ENCODE measurements around the gene ZSCAN20. TPM values are rescaled to one million over a fixed set of nuclear protein-coding genes. Genes with fewer than 3 reads are reported as not detected.

ZSCAN20 gene
- 1 to 10 TPM in 2 of 6 donors, under 1 TPM in 4; 0.16 to 2.9 (median 0.69) TPM for polyA plus RNA-seq (ENCODE audit: low read depth in 6 of 6)

- H3K4me1 Mint-ChIP-seq, result peaks cover 19 to 24% (median 22%) of the 10 kb centered on the region in 3 donors
- no peaks in the 10 kb centered on the region for H3K36me3 Mint-ChIP-seq
- H3K4me3 Mint-ChIP-seq, result peak within 1 kb of the TSS; percentile 56 to 97 (median 91)
- H3K27ac Mint-ChIP-seq, result peak within 1 kb of the TSS; percentile 57 to 77 (median 70)
- ATAC-seq (ENCODE audit: low read depth in 2 of 2), result peak; percentile 91 to 94
- no peaks in the 10 kb centered on the region for H3K27me3 Mint-ChIP-seq
- DNase-seq, result peak; percentile 75
- H3K9me3 Mint-ChIP-seq, result no peaks in the 10 kb centered on the region
Measured at GRCh38 chr1:33472269-33472980, at the start of gene ZSCAN20. TSS of gene ZSCAN20 (plus strand) at chr1:33472645. CDS start at chr1:33479289, 6,644 bp downstream.

DNA sequence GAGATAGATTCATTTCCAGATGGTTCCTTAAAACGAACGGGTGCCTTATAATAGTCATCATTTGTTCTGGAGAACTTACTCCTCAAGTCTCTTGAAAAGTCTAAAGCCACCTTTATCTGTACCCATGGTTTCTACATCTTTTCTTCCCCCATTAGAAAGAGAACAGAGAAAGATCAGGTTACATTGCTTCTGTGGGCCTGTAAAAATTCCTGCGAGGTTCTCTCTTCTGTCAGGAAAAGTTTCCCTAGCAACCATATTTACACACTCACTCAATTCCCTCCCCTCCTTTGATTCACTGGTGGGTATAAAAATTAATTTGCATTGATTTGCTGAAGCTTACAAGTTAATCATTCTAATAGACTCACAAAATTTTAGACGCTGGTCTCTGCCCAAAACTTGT is 48.2 kb upstream of the ZSCAN20 start:
- no peak overlapping the region for H3K27ac Mint-ChIP-seq
- peaks cover 0 to 3% (median 0%) of the 10 kb centered on the region in 7 donors for H3K9me3 Mint-ChIP-seq
- no peak overlapping the region for H3K4me3 Mint-ChIP-seq
- H3K36me3 Mint-ChIP-seq, result no peaks in the 10 kb centered on the region
- no peak for ATAC-seq (ENCODE audit: low read depth in 2 of 2)
- peaks cover 31 to 43% (median 35%) of the 10 kb centered on the region in 3 donors for H3K27me3 Mint-ChIP-seq
- DNase-seq, result no peak
- H3K4me1 Mint-ChIP-seq, result no peaks in the 10 kb centered on the region

DNA sequence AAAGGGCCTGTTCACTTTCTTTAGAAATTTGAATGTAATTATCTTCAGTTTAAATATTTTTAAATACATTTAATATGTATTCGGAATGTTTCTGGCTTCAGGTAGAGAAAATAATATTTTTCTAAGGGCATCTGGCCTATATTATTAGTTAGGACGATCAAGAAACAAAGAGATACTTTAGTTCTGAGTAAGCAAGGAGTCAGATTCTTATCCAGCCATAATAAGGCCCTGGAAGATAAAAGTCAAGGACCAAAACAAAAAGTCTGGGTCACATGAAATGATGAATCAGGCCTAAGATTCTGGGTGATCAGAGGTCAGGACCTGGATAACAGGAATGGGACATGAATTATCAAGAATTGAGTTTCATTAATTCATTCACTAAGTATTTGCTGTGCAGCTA is 47.8 kb upstream of the ZSCAN20 start:
- ATAC-seq (ENCODE audit: low read depth in 2 of 2) (no peak), DNase-seq (no peak)
- no peak overlapping the region for H3K4me3 Mint-ChIP-seq
- no peaks in the 10 kb centered on the region for H3K4me1 Mint-ChIP-seq
- no peaks in the 10 kb centered on the region for H3K9me3 Mint-ChIP-seq
- H3K36me3 Mint-ChIP-seq, result no peaks in the 10 kb centered on the region
- H3K27ac Mint-ChIP-seq, result no peak overlapping the region
- peaks cover 31 to 43% (median 32%) of the 10 kb centered on the region in 3 donors for H3K27me3 Mint-ChIP-seq

DNA sequence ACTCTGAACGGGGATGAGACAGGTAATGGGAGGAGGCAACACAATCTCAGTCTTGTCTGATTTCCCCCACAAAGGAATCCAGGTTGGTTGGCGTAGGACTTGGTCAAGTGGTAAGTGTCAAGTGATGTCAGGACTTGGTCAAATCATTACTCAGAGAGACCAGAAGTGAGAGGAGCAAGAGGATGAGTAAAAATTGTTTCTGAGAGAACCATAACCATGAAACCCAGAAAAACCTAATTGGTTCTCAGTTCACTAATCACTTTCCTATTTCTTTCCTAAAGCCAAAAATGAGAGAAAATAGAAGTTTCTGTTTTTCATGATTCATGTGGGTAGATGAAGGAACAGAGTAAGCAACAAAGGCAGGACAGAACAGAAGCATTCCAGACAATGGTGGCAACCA is 46.5 kb upstream of the ZSCAN20 start:
- Mint-ChIP-seq H3K36me3 (no peaks in the 10 kb centered on the region), H3K4me3 (no peak overlapping the region), H3K4me1 (no peaks in the 10 kb centered on the region), H3K27me3 (peaks cover 21 to 33% (median 30%) of the 10 kb centered on the region in 3 donors), H3K9me3 (no peaks in the 10 kb centered on the region), H3K27ac (no peak overlapping the region)
- ATAC-seq (ENCODE audit: low read depth in 2 of 2), result no peak
- DNase-seq, result no peak

DNA sequence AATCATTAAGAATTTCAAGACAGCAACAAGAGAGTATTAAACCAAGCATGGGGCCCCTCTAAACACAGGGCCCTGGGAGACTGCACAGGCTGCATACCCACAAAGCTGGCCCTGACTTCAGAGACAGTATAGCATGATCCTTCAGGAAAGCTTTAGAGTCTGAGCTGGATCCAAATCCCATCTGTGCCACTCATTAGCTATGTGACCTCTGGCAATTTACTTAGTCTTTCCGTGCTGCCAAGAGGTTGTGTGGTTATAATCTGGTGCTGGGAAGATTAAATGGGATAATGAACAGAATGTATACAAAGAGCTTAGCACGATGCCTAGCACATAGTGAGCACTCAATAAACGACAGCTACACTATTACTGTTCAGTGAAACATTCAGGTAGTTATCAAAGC is 45.5 kb upstream of the ZSCAN20 start:
- no peak overlapping the region for H3K4me3 Mint-ChIP-seq
- H3K27ac Mint-ChIP-seq, result no peak overlapping the region
- peaks cover 16 to 23% (median 20%) of the 10 kb centered on the region in 3 donors for H3K27me3 Mint-ChIP-seq
- peaks cover 0 to 3% (median 2%) of the 10 kb centered on the region in 3 donors for H3K4me1 Mint-ChIP-seq
- no peaks in the 10 kb centered on the region for H3K36me3 Mint-ChIP-seq
- ATAC-seq (ENCODE audit: low read depth in 2 of 2) (no peak), DNase-seq (no peak)
- no peaks in the 10 kb centered on the region for H3K9me3 Mint-ChIP-seq

- Mint-ChIP-seq H3K4me3 (no peak overlapping the region), H3K27me3 (peaks cover 8 to 16% (median 10%) of the 10 kb centered on the region in 3 donors), H3K27ac (no peak overlapping the region), H3K36me3 (no peaks in the 10 kb centered on the region), H3K9me3 (no peaks in the 10 kb centered on the region), H3K4me1 (peaks cover 0 to 3% (median 2%) of the 10 kb centered on the region in 3 donors)
- ATAC-seq (ENCODE audit: low read depth in 2 of 2) (no peak), DNase-seq (no peak)
Measured at GRCh38 chr1:33428661-33429060, 43.8 kb upstream of the ZSCAN20 start.

DNA sequence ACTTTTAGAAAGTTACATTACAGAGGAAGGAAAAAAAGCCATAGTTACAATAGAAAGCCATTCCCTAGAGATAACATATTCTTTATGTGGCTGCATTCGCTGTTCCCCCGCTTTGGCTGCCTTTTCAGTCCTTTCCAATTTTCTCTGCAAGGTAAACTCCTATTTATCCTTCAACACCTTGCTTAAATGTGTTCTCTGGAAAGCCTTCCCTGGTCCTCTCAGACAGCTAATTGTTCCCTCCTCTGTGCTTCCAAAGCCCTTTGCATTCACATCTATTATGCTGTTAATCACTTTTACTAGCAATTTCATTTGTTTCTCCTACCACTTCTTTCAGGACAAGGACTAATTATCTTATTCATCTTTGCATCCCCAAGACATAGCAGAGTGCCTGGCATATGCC is 43.1 kb upstream of the ZSCAN20 start:
- no peak for DNase-seq
- H3K36me3 Mint-ChIP-seq, result no peaks in the 10 kb centered on the region
- no peak overlapping the region for H3K27ac Mint-ChIP-seq
- H3K4me3 Mint-ChIP-seq, result no peak overlapping the region
- H3K9me3 Mint-ChIP-seq, result no peaks in the 10 kb centered on the region
- ATAC-seq (ENCODE audit: low read depth in 2 of 2), result no peak
- H3K27me3 Mint-ChIP-seq, result peaks cover 8 to 22% (median 10%) of the 10 kb centered on the region in 3 donors
- H3K4me1 Mint-ChIP-seq, result peaks cover 0 to 3% (median 2%) of the 10 kb centered on the region in 3 donors

DNA sequence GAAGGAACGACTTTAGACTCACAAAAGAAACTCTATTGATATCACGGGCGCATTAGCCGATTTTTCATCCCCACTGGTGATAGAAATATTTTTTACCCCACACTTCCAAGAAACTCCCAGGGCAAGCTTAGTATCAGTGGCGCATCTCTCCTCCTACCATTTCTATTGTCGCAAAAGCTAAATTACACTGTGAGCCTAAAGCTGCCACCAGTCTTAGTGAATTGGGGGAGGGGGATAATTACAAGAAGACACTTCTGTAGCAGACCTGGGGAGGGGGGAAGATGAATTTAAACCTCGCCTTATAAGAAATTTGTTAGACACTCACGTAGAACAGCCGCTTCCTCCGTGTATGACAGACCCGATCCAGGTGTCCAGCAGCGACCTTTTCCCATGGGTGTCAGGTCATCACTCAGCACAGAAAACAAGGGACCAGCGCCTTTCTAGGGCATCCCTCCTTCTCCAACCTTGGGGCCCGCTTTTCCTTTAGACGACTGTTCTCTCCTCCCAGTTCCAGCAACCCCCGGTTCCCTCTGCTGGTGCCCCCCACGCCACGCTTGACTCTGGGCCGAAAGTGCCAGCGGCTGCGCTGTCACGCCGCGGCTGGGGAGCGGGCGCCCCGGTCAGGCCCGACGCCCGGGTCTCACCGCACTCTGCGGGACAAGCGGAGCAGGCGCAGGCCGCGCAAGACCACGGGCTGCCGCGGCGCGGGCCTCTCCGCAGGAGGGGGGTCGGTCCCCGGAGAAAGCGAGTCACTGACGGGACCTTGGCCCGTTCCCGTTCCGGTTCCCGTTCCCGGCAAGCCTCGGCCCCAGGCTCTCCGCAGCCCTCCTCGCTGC is 42.4 kb upstream of the ZSCAN20 start:
- ATAC-seq (ENCODE audit: low read depth in 2 of 2), result peak; percentile 9 to 15

GRCh38 chr1:33430692-33431593 is 41.5 kb upstream of the ZSCAN20 start, which contains the start of gene PHC2:
TSS of gene PHC2 (minus strand) at chr1:33431095. CDS start at chr1:33375539, 55,556 bp downstream.
- no peaks in the 10 kb centered on the region for H3K9me3 Mint-ChIP-seq
- DNase-seq, result peak; percentile 91
- H3K36me3 Mint-ChIP-seq, result no peaks in the 10 kb centered on the region
- peaks cover 4 to 12% (median 9%) of the 10 kb centered on the region in 3 donors for H3K27me3 Mint-ChIP-seq
- peak within 1 kb of the TSS in 2 of 6 donors; percentile 26 to 67 for H3K27ac Mint-ChIP-seq
- peaks cover 0 to 3% (median 2%) of the 10 kb centered on the region in 3 donors for H3K4me1 Mint-ChIP-seq
- peak; percentile 96 to 97 for ATAC-seq (ENCODE audit: low read depth in 2 of 2)
- H3K4me3 Mint-ChIP-seq, result peak within 1 kb of the TSS; percentile 42 to 88 (median 76)

More for the DNA sequence above, 42.4 kb upstream of the ZSCAN20 start:
- H3K4me3 Mint-ChIP-seq, result peak overlapping the region in 2 of 8 donors; percentile 60 to 83
- no peaks in the 10 kb centered on the region for H3K9me3 Mint-ChIP-seq
- H3K4me1 Mint-ChIP-seq, result peaks cover 0 to 3% (median 2%) of the 10 kb centered on the region in 3 donors
- H3K36me3 Mint-ChIP-seq, result no peaks in the 10 kb centered on the region
- peaks cover 8 to 21% (median 10%) of the 10 kb centered on the region in 3 donors for H3K27me3 Mint-ChIP-seq
- peak overlapping the region in 1 of 6 donors; percentile 67 for H3K27ac Mint-ChIP-seq
- DNase-seq, result peak; percentile 39

DNA sequence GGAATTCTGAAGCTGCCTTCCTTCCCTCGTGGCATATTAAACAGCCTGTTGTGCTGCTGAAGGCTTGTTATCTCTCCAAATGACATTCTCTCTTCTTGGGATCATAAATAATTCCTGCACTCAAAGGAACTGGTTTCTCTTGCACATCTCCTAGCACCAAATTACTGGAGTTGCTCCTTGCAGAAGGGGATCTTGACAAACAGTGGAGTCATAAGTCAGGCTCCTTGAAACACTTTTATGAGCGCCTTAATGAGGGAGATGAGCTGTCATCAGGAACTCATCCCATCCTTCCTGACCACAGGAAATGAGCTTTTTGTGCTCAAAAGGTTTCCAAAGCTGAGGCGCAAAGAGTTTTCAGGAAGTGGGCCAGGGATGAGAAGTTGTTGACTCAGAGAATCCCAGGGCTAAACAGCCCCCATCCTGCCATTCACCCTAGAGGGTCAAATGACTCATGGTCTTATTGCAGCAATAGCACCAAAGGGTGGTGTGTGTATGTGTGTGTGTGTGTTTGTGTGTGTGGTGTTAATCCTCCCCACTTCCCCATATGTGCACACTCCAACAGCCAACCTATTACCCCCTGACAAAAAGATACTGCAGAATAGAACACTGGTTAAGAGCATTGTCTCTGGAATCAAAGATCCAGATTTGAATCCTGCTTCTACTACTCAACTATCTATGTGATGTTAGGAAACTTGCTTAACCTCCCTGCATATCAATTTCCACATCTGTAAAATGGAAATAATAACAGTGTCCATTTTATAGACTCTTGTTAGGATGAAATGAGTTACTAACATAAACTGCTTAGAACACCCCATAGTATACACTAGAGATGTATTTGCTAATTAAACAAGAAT is 38.7 kb upstream of the ZSCAN20 start:
- peaks cover 0 to 3% (median 2%) of the 10 kb centered on the region in 3 donors for H3K4me1 Mint-ChIP-seq
- H3K27me3 Mint-ChIP-seq, result peaks cover 0 to 20% (median 19%) of the 10 kb centered on the region in 3 donors
- no peak overlapping the region for H3K4me3 Mint-ChIP-seq
- H3K9me3 Mint-ChIP-seq, result no peaks in the 10 kb centered on the region
- H3K36me3 Mint-ChIP-seq, result no peaks in the 10 kb centered on the region
- no peak overlapping the region for H3K27ac Mint-ChIP-seq
- ATAC-seq (ENCODE audit: low read depth in 2 of 2) (no peak), DNase-seq (no peak)

GRCh38 chr1:33434363-33434750 is 38.1 kb upstream of the ZSCAN20 start:
- peaks cover 0 to 3% (median 2%) of the 10 kb centered on the region in 3 donors for H3K4me1 Mint-ChIP-seq
- no peak for ATAC-seq (ENCODE audit: low read depth in 2 of 2)
- no peaks in the 10 kb centered on the region for H3K9me3 Mint-ChIP-seq
- no peak overlapping the region for H3K4me3 Mint-ChIP-seq
- H3K27ac Mint-ChIP-seq, result no peak overlapping the region
- no peak for DNase-seq
- H3K27me3 Mint-ChIP-seq, result peaks cover 0 to 25% (median 21%) of the 10 kb centered on the region in 3 donors
- no peaks in the 10 kb centered on the region for H3K36me3 Mint-ChIP-seq
